ENCODE data around the gene ACTL8. TPM values are rescaled to one million over a fixed set of nuclear protein-coding genes. Genes with fewer than 3 reads are reported as not detected.

ACTL8 gene
- total RNA-seq, 1 experiment from 2014 or later = 0.69 TPM

GRCh38 chr1:17837233-17838030, 82.3 kb downstream of the ACTL8 start (continued):
- TF ChIP-seq, protein P1, sequence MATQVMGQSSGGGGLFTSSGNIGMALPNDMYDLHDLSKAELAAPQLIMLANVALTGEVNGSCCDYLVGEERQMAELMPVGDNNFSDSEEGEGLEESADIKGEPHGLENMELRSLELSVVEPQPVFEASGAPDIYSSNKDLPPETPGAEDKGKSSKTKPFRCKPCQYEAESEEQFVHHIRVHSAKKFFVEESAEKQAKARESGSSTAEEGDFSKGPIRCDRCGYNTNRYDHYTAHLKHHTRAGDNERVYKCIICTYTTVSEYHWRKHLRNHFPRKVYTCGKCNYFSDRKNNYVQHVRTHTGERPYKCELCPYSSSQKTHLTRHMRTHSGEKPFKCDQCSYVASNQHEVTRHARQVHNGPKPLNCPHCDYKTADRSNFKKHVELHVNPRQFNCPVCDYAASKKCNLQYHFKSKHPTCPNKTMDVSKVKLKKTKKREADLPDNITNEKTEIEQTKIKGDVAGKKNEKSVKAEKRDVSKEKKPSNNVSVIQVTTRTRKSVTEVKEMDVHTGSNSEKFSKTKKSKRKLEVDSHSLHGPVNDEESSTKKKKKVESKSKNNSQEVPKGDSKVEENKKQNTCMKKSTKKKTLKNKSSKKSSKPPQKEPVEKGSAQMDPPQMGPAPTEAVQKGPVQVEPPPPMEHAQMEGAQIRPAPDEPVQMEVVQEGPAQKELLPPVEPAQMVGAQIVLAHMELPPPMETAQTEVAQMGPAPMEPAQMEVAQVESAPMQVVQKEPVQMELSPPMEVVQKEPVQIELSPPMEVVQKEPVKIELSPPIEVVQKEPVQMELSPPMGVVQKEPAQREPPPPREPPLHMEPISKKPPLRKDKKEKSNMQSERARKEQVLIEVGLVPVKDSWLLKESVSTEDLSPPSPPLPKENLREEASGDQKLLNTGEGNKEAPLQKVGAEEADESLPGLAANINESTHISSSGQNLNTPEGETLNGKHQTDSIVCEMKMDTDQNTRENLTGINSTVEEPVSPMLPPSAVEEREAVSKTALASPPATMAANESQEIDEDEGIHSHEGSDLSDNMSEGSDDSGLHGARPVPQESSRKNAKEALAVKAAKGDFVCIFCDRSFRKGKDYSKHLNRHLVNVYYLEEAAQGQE (IDR thresholded peaks at IDR 0.05; ENCODE audit: low read depth) = no peak
- TF ChIP-seq FOSL1 (IDR thresholded peaks at IDR 0.05; ENCODE audit: low read depth) = no peak
- TF ChIP-seq POLR2A (IDR thresholded peaks at IDR 0.05; ENCODE audit: borderline replicate concordance, extremely low read depth, insufficient read depth, insufficient read length) = no peak
- no peak for TF ChIP-seq ELF1 (IDR thresholded peaks at IDR 0.05; ENCODE audit: borderline replicate concordance, low read depth)
- no peak for TF ChIP-seq RAD21 (IDR thresholded peaks at IDR 0.05; ENCODE audit: low read depth)

GRCh38 chr1:17839641-17840196, 84.6 kb downstream of the ACTL8 start:
- H4K20me1 ChIP-seq (ENCODE audit: insufficient read depth) = no peaks in the 10 kb centered on the region
- no peaks in the 10 kb centered on the region for H3K79me2 ChIP-seq (ENCODE audit: insufficient read depth, low read length)
- H3K9ac ChIP-seq (ENCODE audit: low read length) = no peak overlapping the region
- DNase-seq (ENCODE audit: low read depth, low spot score) (no peak), ATAC-seq (no peak)
- no peak overlapping the region for H3K4me2 ChIP-seq (ENCODE audit: low read length)
- intact Hi-C loops (cut with micrococcal nuclease) = no loop called here
- no peaks in the 10 kb centered on the region for H3K4me1 ChIP-seq (ENCODE audit: control insufficient read depth in 1 of 2, insufficient read depth in 2 of 2, low read length in 2 of 2)
- RAD21 ChIA-PET (ENCODE audit: low non-redundant PET in 1 of 2, low total read pairs in 2 of 2, uncharacterized antibody in 2 of 2, unreplicated experiment in 2 of 2) = no interaction called here
- H2AFZ ChIP-seq (ENCODE audit: low read depth, low read length, poor library complexity, severe bottlenecking) = no peak overlapping the region
- no peak overlapping the region for H3K27ac ChIP-seq (ENCODE audit: low read depth, low read length)
- BruUV-seq (replicated peaks) = no TSS peak
- no peaks in the 10 kb centered on the region for H3K9me3 ChIP-seq (ENCODE audit: control insufficient read depth in 1 of 2, insufficient read depth in 1 of 2, low read depth in 1 of 2, low read length in 2 of 2)
- TF ChIP-seq TCF7L2 (IDR thresholded peaks at IDR 0.05; ENCODE audit: borderline replicate concordance, extremely low read depth, insufficient read depth, insufficient read length) (no peak), SRF (IDR thresholded peaks at IDR 0.05; ENCODE audit: low read depth) (no peak), ELF1 (IDR thresholded peaks at IDR 0.05; ENCODE audit: borderline replicate concordance, low read depth) (no peak), JUND (IDR thresholded peaks at IDR 0.05) (no peak), EZH2 (IDR thresholded peaks at IDR 0.05) (no peak), ZFX (IDR thresholded peaks at IDR 0.05) (no peak)
- POLR2A ChIA-PET = no interaction called here
- H3K4me3 ChIP-seq (replicated peaks in 1 of 2; ENCODE audit: low read depth in 1 of 2, low read length in 2 of 2) = no peak overlapping the region
- CTCF ChIA-PET = no interaction called here
- no peaks in the 10 kb centered on the region for H3K36me3 ChIP-seq (ENCODE audit: control insufficient read depth in 1 of 2, insufficient read depth in 2 of 2, low read length in 2 of 2)
- no peaks in the 10 kb centered on the region for H3K9me2 ChIP-seq (ENCODE audit: insufficient read depth)
- peaks cover 36% of the 10 kb centered on the region for H3K27me3 ChIP-seq (ENCODE audit: insufficient read depth, low read length)
